Endothelial cell of umbilical vein (primary cell): ENCODE data around the gene GSC2. TPM values are rescaled to one million over a fixed set of nuclear protein-coding genes. Genes with fewer than 3 reads are reported as not detected.

Source experiments
- BruUV-seq: library from RNA; stranded (reverse); fragments of 400-500 nt; replicated peaks from 2 replicates; lab custom pipeline; 2021; lab: Mats Ljungman, UMichigan
- CTCF ChIA-PET: fragments of 300-600, 350-600 bp; sonication (Branson Sonifier 250); formaldehyde crosslinking; loops from one replicate; lab custom pipeline; 2021; ENCODE audit warnings: antibody characterized with exemption, inconsistent platforms; lab: Charles Lee
- POLR2A ChIA-PET: fragments of 300-600, 350-600 bp; sonication (Branson Sonifier 250); formaldehyde crosslinking; loops from one replicate; lab custom pipeline; 2021; ENCODE audit warnings: antibody characterized with exemption, inconsistent platforms; lab: Charles Lee
- DNase-seq: peaks from one replicate; pipeline ENCODE4 v3.0.0-alpha.2; 2011; ENCODE audit warnings: low read depth, low spot score
- FAIRE-seq: peaks from 2 replicates; lab custom pipeline; 2011; peaks lifted over from hg19 to GRCh38; lab: Jason Lieb, UNC
- H2AFZ ChIP-seq: 2 replicates; pipeline ENCODE4 v1.6.0; 2012; ENCODE audit warnings: low read depth, low read length, control low read depth, inconsistent platforms
- H3K27ac ChIP-seq: 2 replicates; pipeline ENCODE4 v1.5.1; 2011; ENCODE audit warnings: low read depth, mild to moderate bottlenecking, control low read depth, low read length, moderate library complexity; ENCODE audit not compliant: insufficient read depth
- H3K27me3 ChIP-seq, 2 experiments: 2 replicates each; pipeline versions ENCODE4 v1.6.0 to v1.6.1; 2011; ENCODE audit warnings: low read length in 2 of 2, mixed read lengths in 1 of 2; ENCODE audit not compliant: control insufficient read depth in 2 of 2, insufficient read depth in 2 of 2
- H3K36me3 ChIP-seq, 2 experiments: 2 replicates in 1 of 2; 3 replicates in 1 of 2; pipeline ENCODE4 v1.5.1; 2011; ENCODE audit warnings: low read length in 2 of 2, mild to moderate bottlenecking in 1 of 2, moderate library complexity in 1 of 2; ENCODE audit not compliant: control insufficient read depth in 2 of 2, insufficient read depth in 2 of 2; ENCODE audit errors: extremely low read depth in 1 of 2
- H3K4me1 ChIP-seq: 3 replicates; pipeline ENCODE4 v1.5.1; 2011; ENCODE audit warnings: mild to moderate bottlenecking, low read length; ENCODE audit not compliant: control insufficient read depth, insufficient read depth; ENCODE audit errors: extremely low read depth
- H3K4me2 ChIP-seq: 2 replicates; pipeline ENCODE4 v1.6.1; 2011; ENCODE audit warnings: low read length, control low read depth, mixed read lengths; ENCODE audit not compliant: insufficient read depth
- H3K4me3 ChIP-seq, 3 experiments: fragments of 200-600 bp in 1 of 3; sonication (generic), shearing (Covaris generic) in 1 of 3; replicated peaks in 1 of 3; 2 replicates each; pipeline ENCODE4 v1.5.1; 2011 to 2016; ENCODE audit warnings: control low read depth in 3 of 3, low read length in 3 of 3, mild to moderate bottlenecking in 2 of 3, inconsistent platforms in 1 of 3, low read depth in 1 of 3, moderate library complexity in 1 of 3; ENCODE audit not compliant: insufficient read depth in 1 of 3
- H3K79me2 ChIP-seq: 2 replicates; pipeline ENCODE4 v1.6.0; 2012; ENCODE audit warnings: low read length, inconsistent platforms; ENCODE audit not compliant: control insufficient read depth, insufficient read depth
- H3K9ac ChIP-seq: replicated peaks from 2 replicates; pipeline ENCODE3; 2011; ENCODE audit warnings: low read length, control low read depth; ENCODE audit not compliant: insufficient read depth; ENCODE audit errors: extremely low read depth
- H3K9me1 ChIP-seq: replicated peaks from 3 replicates; pipeline ENCODE4 v1.6.0; 2011; ENCODE audit warnings: mild to moderate bottlenecking, low read length; ENCODE audit not compliant: control insufficient read depth, insufficient read depth; ENCODE audit errors: extremely low read depth
- H3K9me3 ChIP-seq: replicated peaks from 2 replicates; pipeline ENCODE4 v1.5.1; 2012; ENCODE audit warnings: low read length, inconsistent platforms; ENCODE audit not compliant: control insufficient read depth, insufficient read depth
- H4K20me1 ChIP-seq: replicated peaks from 2 replicates; pipeline ENCODE3; 2011; ENCODE audit warnings: mild to moderate bottlenecking, low read length; ENCODE audit not compliant: control insufficient read depth, insufficient read depth; ENCODE audit errors: extremely low read depth
- EZH2 ChIP-seq: IDR thresholded peaks from 2 replicates; pipeline ENCODE4 v1.6.1; 2012; ENCODE audit warnings: borderline replicate concordance, low read depth, mild to moderate bottlenecking, moderate library complexity, low read length, inconsistent platforms; ENCODE audit not compliant: severe bottlenecking
- FOS ChIP-seq: IDR thresholded peaks from 2 replicates; pipeline ENCODE4 v1.6.1; 2011; ENCODE audit warnings: mild to moderate bottlenecking, low read length, moderate library complexity, borderline replicate concordance; ENCODE audit not compliant: insufficient read depth
- GATA2 ChIP-seq: IDR thresholded peaks from 2 replicates; pipeline ENCODE4 v1.7.0; 2011; ENCODE audit warnings: low read depth, mild to moderate bottlenecking, moderate library complexity, mixed read lengths, low read length; ENCODE audit not compliant: insufficient read length, insufficient read depth
- JUN ChIP-seq: IDR thresholded peaks from 2 replicates; pipeline ENCODE4 v1.6.1; 2011; ENCODE audit warnings: borderline replicate concordance, low read depth; ENCODE audit not compliant: insufficient read length, insufficient read depth
- MAX ChIP-seq: IDR thresholded peaks from 2 replicates; pipeline ENCODE4 v1.6.1; 2011; ENCODE audit not compliant: insufficient read depth, insufficient read length
- MYC ChIP-seq: IDR thresholded peaks from one replicate; pipeline ENCODE4 v1.6.1; 2011; ENCODE audit warnings: mild to moderate bottlenecking, low read depth, low read length
- POLR2A ChIP-seq: IDR thresholded peaks from 2 replicates; pipeline ENCODE4 v1.6.1; 2012; ENCODE audit warnings: low read depth, mild to moderate bottlenecking, control low read depth, low read length
- POLR2AphosphoS5 ChIP-seq: IDR thresholded peaks from 2 replicates; pipeline ENCODE4 v1.6.1; 2012; ENCODE audit warnings: low read depth, mild to moderate bottlenecking, control low read depth, low read length, moderate library complexity; ENCODE audit not compliant: insufficient read depth
- dilution Hi-C: fragments of 300-500 bp; cut with MboI; formaldehyde crosslinking; loops from one replicate; pipeline ENCODE4 v1.15.0; 2019; ENCODE audit warnings: low sequenced_read_pairs; ENCODE audit not compliant: extremely low pct_ligation_motif_present
- intact Hi-C: fragments of 100-400 bp; cut with micrococcal nuclease; formaldehyde crosslinking; loops from one replicate; pipeline ENCODE4 v1.10.0; 2022
- polyA plus RNA-seq, 4 experiments: library from polyadenylated mRNA; depleted of rRNA in 3 of 4; stranded (reverse) in 3 of 4; unstranded in 1 of 4; fragments of >200 nt; gene quantifications; 2 replicates each; pipeline versions ENCODE4 v1.2.1 to v1.2.3, GENCODE V29; 2011 to 2012; ENCODE audit warnings: missing spikeins in 1 of 4
- total RNA-seq: library from RNA; stranded (reverse); gene quantifications from 2 replicates; pipeline ENCODE4 v1.2.3, GENCODE V29; 2021
- TF ChIP-seq, protein P1 (sequence below), 2 donors: IDR thresholded peaks; 1 replicate in 1 of 2; 2 replicates in 1 of 2; pipeline ENCODE4 v1.5.1; 2011; ENCODE audit warnings: low read length in 2 of 2, mild to moderate bottlenecking in 2 of 2, moderate library complexity in 2 of 2, control low read depth in 1 of 2, inconsistent platforms in 1 of 2, low read depth in 1 of 2; ENCODE audit not compliant: insufficient read depth in 1 of 2; ENCODE audit errors: extremely low read depth in 1 of 2

GSC2 gene
- total and polyA plus RNA-seq, 2 donors (not counting 3 experiments of a cell fraction or from before 2014, with no cell fraction given) = not detected

DNA sequence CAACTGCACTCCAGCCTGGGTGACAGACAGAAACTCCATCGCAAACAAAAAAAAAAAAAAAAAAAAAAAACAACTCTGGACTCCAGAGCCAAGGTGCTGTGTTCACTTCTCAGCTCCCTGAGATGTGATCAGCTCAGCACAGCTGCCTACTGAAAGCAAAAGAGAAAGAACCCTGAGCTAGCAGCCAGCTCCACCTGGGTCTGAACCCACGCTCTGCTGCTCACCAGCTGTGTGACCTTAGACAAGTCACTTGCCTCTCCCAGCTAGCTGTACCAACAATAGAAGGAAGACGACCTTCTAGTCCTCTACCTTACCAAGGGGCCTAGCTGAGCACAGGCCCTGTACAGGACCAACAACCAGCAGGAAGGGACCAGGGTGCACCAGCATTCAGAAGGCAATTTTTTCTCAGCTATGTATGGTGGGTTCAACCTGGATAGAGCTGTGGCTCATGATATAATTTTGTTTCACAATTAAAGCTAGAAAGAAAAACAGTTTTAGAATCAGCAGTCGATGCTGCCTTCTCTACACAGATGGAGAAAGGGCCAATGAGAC is 31.7 kb downstream of the GSC2 start:
- CTCF ChIA-PET = interaction anchor here (1.0 to 1.4 kb wide), 2 partner anchors 26 to 33 kb away, joined by 3 read pairs; partner anchors contain the start of gene ESS2
- H3K27ac ChIP-seq = no peak overlapping the region
- intact Hi-C loops (no loop called here), dilution Hi-C loops (no loop called here)
- no peaks in the 10 kb centered on the region for H3K9me1 ChIP-seq
- H3K36me3 ChIP-seq = peaks cover 0 to 2% of the 10 kb centered on the region in 2 experiments
- H3K4me3 ChIP-seq = no peak overlapping the region
- no peak overlapping the region for H3K4me2 ChIP-seq
- FAIRE-seq (no peak), DNase-seq (no peak)
- H3K9ac ChIP-seq = no peak overlapping the region
- no peaks in the 10 kb centered on the region for H3K27me3 ChIP-seq
- H3K4me1 ChIP-seq = peaks cover 9% of the 10 kb centered on the region
- peaks cover 74% of the 10 kb centered on the region for H3K79me2 ChIP-seq
- H3K9me3 ChIP-seq = no peaks in the 10 kb centered on the region
- TF ChIP-seq, protein P1, sequence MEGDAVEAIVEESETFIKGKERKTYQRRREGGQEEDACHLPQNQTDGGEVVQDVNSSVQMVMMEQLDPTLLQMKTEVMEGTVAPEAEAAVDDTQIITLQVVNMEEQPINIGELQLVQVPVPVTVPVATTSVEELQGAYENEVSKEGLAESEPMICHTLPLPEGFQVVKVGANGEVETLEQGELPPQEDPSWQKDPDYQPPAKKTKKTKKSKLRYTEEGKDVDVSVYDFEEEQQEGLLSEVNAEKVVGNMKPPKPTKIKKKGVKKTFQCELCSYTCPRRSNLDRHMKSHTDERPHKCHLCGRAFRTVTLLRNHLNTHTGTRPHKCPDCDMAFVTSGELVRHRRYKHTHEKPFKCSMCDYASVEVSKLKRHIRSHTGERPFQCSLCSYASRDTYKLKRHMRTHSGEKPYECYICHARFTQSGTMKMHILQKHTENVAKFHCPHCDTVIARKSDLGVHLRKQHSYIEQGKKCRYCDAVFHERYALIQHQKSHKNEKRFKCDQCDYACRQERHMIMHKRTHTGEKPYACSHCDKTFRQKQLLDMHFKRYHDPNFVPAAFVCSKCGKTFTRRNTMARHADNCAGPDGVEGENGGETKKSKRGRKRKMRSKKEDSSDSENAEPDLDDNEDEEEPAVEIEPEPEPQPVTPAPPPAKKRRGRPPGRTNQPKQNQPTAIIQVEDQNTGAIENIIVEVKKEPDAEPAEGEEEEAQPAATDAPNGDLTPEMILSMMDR (IDR thresholded peaks at IDR 0.05; ENCODE audit: extremely low read depth in 1 of 2, insufficient read depth in 1 of 2, low read depth in 1 of 2, low read length in 2 of 2) = no peak
- TF ChIP-seq EZH2 (no peak), GATA2 (no peak), MAX (no peak), JUN (no peak), POLR2AphosphoS5 (no peak), FOS (no peak), POLR2A (no peak), MYC (no peak)
- peaks cover 7% of the 10 kb centered on the region for H4K20me1 ChIP-seq
- H2AFZ ChIP-seq = no peak overlapping the region
- BruUV-seq = no TSS peak
- POLR2A ChIA-PET = no interaction called here
